GM19372 (cell line): ENCODE results near the gene SFT2D2.

Source experiments
- ATAC-seq: cut with Tn5 transposase; IDR thresholded peaks from one replicate; pipeline ENCODE4 v1.9.1; 2021; ENCODE audit warnings: mild to moderate bottlenecking, low read depth, moderate library complexity; ENCODE audit not compliant: unreplicated experiment

The SFT2D2 gene

DNA sequence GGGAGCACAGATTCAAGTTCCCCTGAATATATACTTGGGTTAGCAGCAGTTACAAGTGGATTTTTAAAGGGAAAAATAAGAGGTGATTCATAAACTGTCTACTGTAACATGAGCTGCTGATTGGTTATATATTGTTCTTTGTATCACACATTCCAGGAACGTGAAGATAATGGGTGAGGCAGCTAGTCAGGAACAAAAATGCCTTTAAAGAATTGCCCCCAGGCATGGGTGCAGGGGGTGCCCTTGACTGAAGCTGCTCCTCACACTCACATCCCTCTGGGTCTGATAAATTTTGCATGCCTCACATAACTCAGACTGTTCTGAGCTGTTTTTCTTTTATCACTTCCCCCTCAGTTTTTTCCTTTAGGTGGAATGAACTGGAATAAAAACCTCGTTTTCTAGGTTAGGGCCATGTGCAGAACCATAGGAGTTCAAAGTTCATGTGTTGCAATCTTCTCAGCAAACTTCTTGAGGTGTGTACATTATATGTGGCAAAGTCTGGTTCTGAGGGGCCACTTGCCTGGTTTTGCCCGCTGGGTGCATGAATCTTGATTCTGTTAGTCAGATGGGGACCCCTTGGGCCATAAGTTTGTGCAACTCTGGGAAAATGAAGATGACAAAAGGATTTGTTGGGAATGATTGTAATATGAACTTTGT lies 76.0 kb downstream of the SFT2D2 start:
- ATAC-seq = no peak
